IPS-18a (cell line): ENCODE data around the gene EPB41L4A.

Experiments
- H3K27ac ChIP-seq: one replicate; pipeline ENCODE4 v1.5.1; 2013; ENCODE audit warnings: low read length
- H3K27me3 ChIP-seq: one replicate; pipeline ENCODE4 v1.6.1; 2013; ENCODE audit warnings: mild to moderate bottlenecking, low read length; ENCODE audit not compliant: control insufficient read depth, insufficient read depth
- H3K36me3 ChIP-seq: one replicate; pipeline ENCODE4 v1.6.1; 2013; ENCODE audit warnings: low read depth, low read length; ENCODE audit not compliant: control insufficient read depth
- H3K4me1 ChIP-seq: one replicate; pipeline ENCODE4 v1.6.1; 2013; ENCODE audit warnings: low read depth, low read length; ENCODE audit not compliant: control insufficient read depth
- H3K4me3 ChIP-seq: one replicate; pipeline ENCODE4 v1.5.1; 2013; ENCODE audit warnings: low read length
- H3K9ac ChIP-seq: one replicate; pipeline ENCODE4 v1.6.1; 2013; ENCODE audit warnings: mild to moderate bottlenecking, low read length, moderate library complexity
- H3K9me3 ChIP-seq: one replicate; pipeline ENCODE4 v1.6.1; 2013; ENCODE audit warnings: low read depth, low read length; ENCODE audit not compliant: control insufficient read depth

The EPB41L4A gene

DNA sequence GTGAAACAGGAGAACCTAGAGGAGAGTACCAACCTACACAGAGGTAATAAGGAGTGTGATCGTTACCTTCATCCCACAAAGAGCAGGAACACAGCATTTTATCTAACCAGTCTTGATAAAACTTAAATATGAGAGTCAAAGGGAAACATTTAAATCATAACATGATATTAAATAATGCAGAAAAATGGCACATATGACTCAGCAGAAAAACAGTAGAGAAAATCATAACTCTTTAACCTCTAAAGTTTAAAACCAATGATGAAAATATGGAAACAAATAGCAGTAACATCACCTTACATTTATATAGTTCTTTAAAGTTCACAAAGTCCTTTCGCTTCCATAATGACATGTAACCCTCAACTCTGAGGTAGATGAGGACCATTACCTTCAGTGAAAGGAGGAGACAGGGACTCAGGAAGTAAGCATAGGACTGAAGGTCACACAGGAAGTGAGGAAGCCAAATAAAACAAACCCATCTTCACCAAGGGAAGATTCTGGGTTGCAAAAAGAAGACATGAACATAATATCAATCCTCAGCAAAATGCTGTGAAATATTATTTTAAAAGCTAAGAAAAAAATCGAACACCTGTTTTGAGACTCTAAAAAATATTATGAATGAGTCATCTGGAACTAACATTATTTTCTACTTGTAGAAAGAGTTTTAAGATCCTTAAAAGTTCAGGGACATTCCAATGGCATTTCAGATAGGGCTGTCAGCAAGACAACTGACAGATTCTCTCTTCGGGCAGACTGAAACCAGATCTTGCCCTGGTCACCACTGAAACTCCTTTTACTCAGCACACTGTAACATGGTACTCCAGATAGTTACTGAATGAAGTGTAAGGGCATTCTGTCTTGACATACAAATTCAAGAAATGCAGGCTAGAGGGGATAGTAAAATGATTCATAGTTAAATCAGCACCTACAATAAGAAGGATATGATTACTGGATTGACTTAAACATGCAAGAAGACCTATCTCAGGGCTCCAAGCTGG, 148.5 kb downstream of the EPB41L4A start:
- Histone ChIP-seq H3K4me1 (no peaks in the 10 kb centered on the region), H3K9me3 (no peaks in the 10 kb centered on the region), H3K9ac (no peak overlapping the region), H3K4me3 (no peak overlapping the region), H3K27ac (no peak overlapping the region), H3K27me3 (no peaks in the 10 kb centered on the region), H3K36me3 (no peaks in the 10 kb centered on the region)

DNA sequence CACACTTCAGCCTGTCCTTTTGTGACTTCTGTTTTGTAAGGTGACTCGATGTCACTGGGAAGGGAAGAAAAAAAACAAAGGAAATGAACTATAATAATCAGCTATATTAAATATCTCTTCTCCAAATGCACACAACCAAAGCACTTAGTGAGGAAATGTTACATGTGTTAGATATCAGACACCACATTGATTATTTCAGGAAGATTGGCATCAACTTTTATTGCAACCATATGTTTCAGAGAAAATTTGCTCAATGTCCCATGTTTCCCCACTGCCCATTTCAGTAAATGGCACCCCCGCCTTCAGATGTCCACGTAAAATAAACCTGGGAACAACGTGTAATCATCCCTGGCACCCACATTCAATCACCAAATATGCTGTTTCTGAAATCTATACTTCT, 151.8 kb downstream of the EPB41L4A start:
- H3K27ac ChIP-seq = no peak overlapping the region
- no peaks in the 10 kb centered on the region for H3K4me1 ChIP-seq
- no peak overlapping the region for H3K4me3 ChIP-seq
- no peak overlapping the region for H3K9ac ChIP-seq
- H3K36me3 ChIP-seq = no peaks in the 10 kb centered on the region
- H3K9me3 ChIP-seq = no peaks in the 10 kb centered on the region
- H3K27me3 ChIP-seq = no peaks in the 10 kb centered on the region

DNA sequence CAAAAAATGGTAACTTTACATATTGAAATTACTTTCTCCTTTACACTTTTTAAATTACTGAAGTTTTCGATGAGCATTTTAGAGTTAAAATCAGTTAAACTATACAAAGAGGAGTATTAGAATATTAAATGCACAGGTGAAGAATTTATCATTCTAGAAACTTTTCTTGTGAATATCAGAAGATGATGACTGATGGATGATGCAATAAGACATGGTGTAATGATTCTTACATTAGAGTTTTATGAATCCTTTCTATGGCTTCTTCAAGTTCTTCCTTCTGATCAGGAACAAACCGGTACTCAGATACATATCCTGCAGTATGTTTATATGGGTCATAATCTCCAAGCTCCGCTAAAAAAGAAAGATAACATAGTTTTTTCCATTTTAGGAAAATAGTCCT, 154.4 kb downstream of the EPB41L4A start:
- no peaks in the 10 kb centered on the region for H3K9me3 ChIP-seq
- no peak overlapping the region for H3K9ac ChIP-seq
- H3K4me3 ChIP-seq = no peak overlapping the region
- no peaks in the 10 kb centered on the region for H3K36me3 ChIP-seq
- H3K4me1 ChIP-seq = no peaks in the 10 kb centered on the region
- no peaks in the 10 kb centered on the region for H3K27me3 ChIP-seq
- H3K27ac ChIP-seq = no peak overlapping the region

DNA sequence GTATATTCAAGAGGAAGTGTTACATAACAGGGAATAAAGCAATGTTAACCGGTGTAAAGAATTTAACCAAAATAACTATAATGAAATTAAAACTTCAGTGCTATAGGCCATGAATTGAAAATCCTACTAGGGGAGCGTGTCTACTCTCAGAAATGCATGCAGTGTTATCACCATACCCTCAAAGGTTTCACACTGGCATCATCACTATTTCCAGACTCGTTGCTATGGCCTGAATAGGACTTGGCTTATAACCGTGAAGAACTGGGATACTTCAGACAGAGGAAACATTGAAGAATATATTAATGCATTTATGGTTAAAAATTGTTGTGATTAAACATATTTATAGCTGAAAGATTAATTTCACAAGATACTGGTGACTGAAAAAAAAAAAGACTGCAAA, 154.9 kb downstream of the EPB41L4A start:
- Histone ChIP-seq H3K4me1 (no peaks in the 10 kb centered on the region), H3K9me3 (no peaks in the 10 kb centered on the region), H3K9ac (no peak overlapping the region), H3K27ac (no peak overlapping the region), H3K4me3 (no peak overlapping the region), H3K36me3 (no peaks in the 10 kb centered on the region), H3K27me3 (no peaks in the 10 kb centered on the region)

DNA sequence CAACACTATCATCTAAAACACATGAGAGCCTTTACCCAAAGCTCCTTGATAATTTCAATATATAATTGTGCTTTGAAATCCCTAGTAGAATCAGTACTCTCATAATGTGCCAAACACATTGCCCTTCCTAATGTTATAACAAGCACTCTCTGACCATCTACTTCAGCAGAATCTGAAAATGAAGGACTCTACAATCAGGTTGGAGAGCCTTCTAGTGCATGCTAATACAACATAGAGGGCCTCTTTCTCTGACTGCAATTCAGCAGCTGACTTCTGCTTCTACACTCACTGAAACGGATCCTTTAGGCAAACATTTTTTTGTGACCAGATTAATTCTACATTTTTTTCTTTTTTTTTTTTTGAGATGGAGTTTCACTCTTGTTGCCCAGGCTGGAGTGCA, 155.6 kb downstream of the EPB41L4A start:
- no peak overlapping the region for H3K9ac ChIP-seq
- no peaks in the 10 kb centered on the region for H3K4me1 ChIP-seq
- no peak overlapping the region for H3K27ac ChIP-seq
- no peaks in the 10 kb centered on the region for H3K9me3 ChIP-seq
- no peak overlapping the region for H3K4me3 ChIP-seq
- no peaks in the 10 kb centered on the region for H3K27me3 ChIP-seq
- H3K36me3 ChIP-seq = no peaks in the 10 kb centered on the region

DNA sequence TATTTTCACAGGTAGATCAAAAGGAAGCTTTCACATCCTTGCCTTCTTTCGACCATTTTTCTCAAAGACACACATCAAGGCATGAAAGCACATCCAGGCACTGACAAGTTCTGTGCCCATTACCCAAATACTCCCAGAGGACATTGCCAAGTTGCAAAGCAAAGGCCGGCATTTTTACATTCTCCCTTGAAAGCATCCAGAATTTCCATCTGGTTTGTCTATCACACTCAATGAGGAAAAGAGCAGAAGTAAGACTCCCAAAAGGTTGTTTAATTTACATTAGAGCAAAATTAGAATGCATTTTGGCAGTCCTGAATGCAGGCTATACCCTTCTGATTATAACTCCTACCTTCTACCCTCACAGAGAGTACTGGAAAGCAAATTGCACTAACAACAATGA, 160.5 kb downstream of the EPB41L4A start:
- no peaks in the 10 kb centered on the region for H3K9me3 ChIP-seq
- H3K9ac ChIP-seq = no peak overlapping the region
- H3K36me3 ChIP-seq = no peaks in the 10 kb centered on the region
- no peak overlapping the region for H3K4me3 ChIP-seq
- no peak overlapping the region for H3K27ac ChIP-seq
- peaks cover 10% of the 10 kb centered on the region for H3K4me1 ChIP-seq
- no peaks in the 10 kb centered on the region for H3K27me3 ChIP-seq

DNA sequence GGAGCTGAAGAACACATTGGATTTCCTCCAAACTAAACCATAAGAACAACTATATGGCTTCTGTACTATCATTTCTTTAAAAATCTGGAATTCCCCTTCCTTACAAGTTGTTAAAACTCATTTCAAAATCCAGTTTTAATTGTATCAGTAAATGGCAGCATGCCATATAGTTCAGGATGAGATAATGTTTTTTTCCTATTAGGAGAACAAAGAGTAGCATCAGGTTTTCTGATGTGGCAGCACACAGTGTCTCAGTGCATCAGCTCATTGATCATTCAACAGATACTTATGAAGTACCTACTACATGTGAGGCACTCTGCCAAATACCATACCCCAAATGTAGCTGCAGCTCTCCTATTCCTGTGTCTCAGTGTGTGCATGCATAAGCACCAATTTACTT, 161.1 kb downstream of the EPB41L4A start:
- no peaks in the 10 kb centered on the region for H3K9me3 ChIP-seq
- no peaks in the 10 kb centered on the region for H3K36me3 ChIP-seq
- no peaks in the 10 kb centered on the region for H3K27me3 ChIP-seq
- peaks cover 10% of the 10 kb centered on the region for H3K4me1 ChIP-seq
- no peak overlapping the region for H3K9ac ChIP-seq
- no peak overlapping the region for H3K27ac ChIP-seq
- H3K4me3 ChIP-seq = no peak overlapping the region

DNA sequence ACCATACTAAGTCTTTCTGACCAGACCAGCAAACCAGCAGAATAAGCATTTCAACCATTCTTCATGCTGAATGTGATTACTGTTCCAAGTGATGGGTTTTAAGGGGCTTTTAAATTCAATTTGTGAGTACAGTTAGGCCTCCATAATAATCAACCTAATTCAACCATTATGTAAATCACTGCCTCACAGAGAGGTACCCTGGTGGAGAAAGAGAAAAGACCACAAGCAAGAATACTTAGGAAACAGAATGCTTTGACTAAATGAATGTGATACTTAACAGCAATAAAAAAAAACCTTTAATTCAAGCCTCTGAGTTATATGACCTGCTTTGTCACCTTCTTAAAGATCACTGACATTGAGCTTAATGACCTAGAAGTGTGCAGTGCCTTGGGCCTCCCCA, 162.1 kb downstream of the EPB41L4A start:
- Histone ChIP-seq H3K9me3 (no peaks in the 10 kb centered on the region), H3K4me1 (peaks cover 10% of the 10 kb centered on the region), H3K27ac (no peak overlapping the region), H3K9ac (no peak overlapping the region), H3K27me3 (no peaks in the 10 kb centered on the region), H3K36me3 (no peaks in the 10 kb centered on the region), H3K4me3 (no peak overlapping the region)

DNA sequence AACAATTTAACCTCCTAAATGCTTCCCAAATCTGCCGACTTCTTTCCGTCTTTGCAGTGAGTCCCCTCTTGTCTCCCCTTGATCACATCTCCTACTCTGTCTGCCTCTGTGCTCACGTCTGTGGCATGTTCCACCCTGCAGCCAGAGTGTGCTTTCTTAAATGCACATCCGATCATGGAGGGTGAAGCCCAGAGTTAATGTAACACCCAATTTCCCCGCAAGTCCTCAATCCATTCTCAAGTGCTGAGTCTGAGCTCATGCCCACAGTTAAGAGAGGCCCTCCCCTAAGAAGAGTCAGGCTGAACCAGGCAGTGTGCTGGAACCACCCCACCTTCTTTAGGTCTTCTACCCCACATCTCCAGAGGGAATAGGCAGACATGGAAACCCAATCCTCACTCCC, 164.8 kb downstream of the EPB41L4A start:
- H3K27ac ChIP-seq = no peak overlapping the region
- peaks cover 10% of the 10 kb centered on the region for H3K4me1 ChIP-seq
- H3K36me3 ChIP-seq = no peaks in the 10 kb centered on the region
- H3K9ac ChIP-seq = no peak overlapping the region
- H3K4me3 ChIP-seq = no peak overlapping the region
- H3K9me3 ChIP-seq = no peaks in the 10 kb centered on the region
- H3K27me3 ChIP-seq = no peaks in the 10 kb centered on the region

DNA sequence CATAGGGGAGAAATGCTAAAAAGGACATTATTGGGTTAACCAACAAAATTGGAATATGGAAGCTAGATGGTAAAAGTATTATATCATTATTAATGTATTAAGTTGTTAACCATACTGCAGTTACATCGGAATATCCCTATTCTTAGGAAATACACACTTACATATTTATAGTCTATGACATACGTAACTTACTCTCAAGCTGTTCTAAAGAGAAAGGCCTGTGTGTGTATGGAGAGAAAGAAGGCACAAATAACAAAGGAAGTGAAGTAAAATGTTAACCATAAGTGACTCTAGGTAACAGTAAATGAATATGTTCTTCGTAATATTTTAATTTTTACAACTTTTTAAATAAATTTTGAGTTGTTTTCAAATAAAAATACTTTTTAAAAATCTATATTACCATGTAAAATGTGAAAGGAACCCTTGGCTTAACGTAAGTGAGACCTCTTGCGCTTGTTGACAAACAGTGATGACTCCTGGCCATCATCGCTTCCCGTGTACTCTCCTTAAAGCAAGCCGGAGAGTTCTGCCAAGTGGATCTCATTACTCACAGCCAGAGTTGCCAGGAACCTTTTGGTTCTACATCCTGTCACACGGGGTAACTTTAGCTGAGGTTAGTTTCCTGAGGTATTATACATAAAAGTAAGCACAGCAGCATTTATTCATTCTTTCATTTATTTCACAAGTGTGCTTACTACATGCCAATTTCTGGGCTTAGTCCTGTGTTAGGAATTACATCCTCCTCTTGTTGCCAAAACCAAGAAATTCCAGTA, 165.4 kb downstream of the EPB41L4A start:
- no peaks in the 10 kb centered on the region for H3K36me3 ChIP-seq
- no peaks in the 10 kb centered on the region for H3K9me3 ChIP-seq
- no peak overlapping the region for H3K9ac ChIP-seq
- peaks cover 10% of the 10 kb centered on the region for H3K4me1 ChIP-seq
- H3K27ac ChIP-seq = no peak overlapping the region
- H3K4me3 ChIP-seq = no peak overlapping the region
- no peaks in the 10 kb centered on the region for H3K27me3 ChIP-seq

DNA sequence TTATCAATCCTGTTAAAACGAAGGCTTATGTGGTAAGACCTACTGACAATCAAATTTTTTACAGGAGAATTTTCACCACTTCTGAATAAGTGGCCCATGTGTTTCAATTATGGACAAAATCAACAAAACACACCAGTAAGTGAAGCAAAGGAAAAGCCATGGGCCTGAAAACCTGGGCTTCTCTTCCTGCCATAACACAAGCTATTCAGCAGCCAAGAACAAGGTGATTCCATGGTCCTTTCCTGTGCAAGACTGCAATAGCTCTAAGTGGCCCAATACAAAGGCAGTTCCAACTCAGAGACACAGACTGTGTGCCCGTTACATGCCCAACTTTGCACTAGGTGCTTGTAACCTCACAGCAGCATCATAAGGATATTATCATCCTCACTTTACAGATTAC, 168.5 kb downstream of the EPB41L4A start:
- Histone ChIP-seq H3K4me3 (no peak overlapping the region), H3K9ac (no peak overlapping the region), H3K27me3 (no peaks in the 10 kb centered on the region), H3K27ac (no peak overlapping the region), H3K4me1 (peaks cover 9% of the 10 kb centered on the region), H3K9me3 (no peaks in the 10 kb centered on the region), H3K36me3 (no peaks in the 10 kb centered on the region)
